HUES48 (cell line): ENCODE results near the gene AKT3.

Source experiments
- H3K27ac ChIP-seq: one replicate; pipeline ENCODE4 v1.7.0; 2013; ENCODE audit warnings: low read depth, low read length, inconsistent platforms
- H3K27me3 ChIP-seq: 2 replicates; pipeline ENCODE4 v1.6.1; 2013; ENCODE audit warnings: mild to moderate bottlenecking, low read length; ENCODE audit not compliant: control insufficient read depth, insufficient read depth
- H3K36me3 ChIP-seq: 2 replicates; pipeline ENCODE4 v1.6.1; 2013; ENCODE audit warnings: low read length; ENCODE audit not compliant: control insufficient read depth, insufficient read depth
- H3K4me1 ChIP-seq: 2 replicates; pipeline ENCODE4 v1.6.1; 2013; ENCODE audit warnings: mild to moderate bottlenecking, low read length; ENCODE audit not compliant: control insufficient read depth, insufficient read depth
- H3K4me3 ChIP-seq: 2 replicates; pipeline ENCODE4 v1.5.1; 2013; ENCODE audit warnings: mild to moderate bottlenecking, low read depth, low read length
- H3K9ac ChIP-seq: 2 replicates; pipeline ENCODE4 v1.6.1; 2013; ENCODE audit warnings: mild to moderate bottlenecking, low read depth, low read length, moderate library complexity
- H3K9me3 ChIP-seq: 2 replicates; pipeline ENCODE4 v1.6.1; 2013; ENCODE audit warnings: low read length; ENCODE audit not compliant: control insufficient read depth, insufficient read depth

AKT3 gene

DNA sequence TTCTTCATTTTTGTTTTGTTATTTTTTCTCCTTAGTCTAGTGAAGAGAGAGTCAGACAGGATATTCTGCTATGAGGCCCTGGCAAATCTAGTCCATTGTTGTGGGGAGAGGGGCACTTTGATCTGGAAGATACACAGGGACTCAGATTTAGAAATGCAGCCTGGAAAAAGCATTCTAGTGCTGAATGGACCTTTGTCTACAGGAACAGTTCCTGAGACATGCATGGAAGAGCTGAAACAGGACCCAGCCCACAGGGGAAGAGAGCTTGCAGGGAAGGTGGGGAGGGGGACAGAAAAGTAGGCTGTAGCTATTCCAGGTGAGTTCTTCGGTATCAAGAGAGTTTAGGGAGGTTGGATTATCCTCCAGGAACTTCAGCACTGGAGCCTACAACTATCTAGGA is 98.5 kb downstream of the AKT3 start:
- H3K9ac ChIP-seq, result no peak overlapping the region
- H3K36me3 ChIP-seq, result no peaks in the 10 kb centered on the region
- no peak overlapping the region for H3K27ac ChIP-seq
- peaks cover 31% of the 10 kb centered on the region for H3K4me1 ChIP-seq
- no peaks in the 10 kb centered on the region for H3K27me3 ChIP-seq
- H3K9me3 ChIP-seq, result no peaks in the 10 kb centered on the region
- H3K4me3 ChIP-seq, result no peak overlapping the region

DNA sequence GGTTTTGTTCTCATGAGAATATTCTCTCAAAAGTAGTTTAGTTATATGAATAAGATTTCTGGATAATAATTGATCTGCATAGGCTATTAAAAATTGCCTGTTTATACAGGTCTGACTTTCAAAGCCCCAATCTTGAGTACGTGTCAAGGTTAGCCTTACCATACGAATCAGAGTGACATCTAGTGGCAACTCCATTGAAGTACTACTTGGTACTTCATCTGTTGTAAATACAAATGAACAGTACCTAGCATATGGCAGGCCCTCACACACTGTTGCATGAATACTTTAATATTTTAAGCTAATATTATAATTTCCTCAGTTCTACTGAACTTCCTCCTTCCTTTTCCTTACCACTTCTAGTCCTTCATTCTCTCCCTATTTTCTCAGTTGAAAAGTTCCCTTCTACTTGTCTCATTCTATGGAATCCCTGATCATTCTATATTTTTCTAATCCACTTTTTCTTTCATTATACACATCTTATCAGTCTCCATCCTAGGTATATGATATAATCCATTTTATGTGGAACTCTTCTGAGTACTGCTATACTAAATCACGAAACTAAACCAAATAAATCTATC is 101.2 kb downstream of the AKT3 start:
- Histone ChIP-seq H3K36me3 (no peaks in the 10 kb centered on the region), H3K4me1 (peaks cover 37% of the 10 kb centered on the region), H3K9ac (no peak overlapping the region), H3K4me3 (no peak overlapping the region), H3K27me3 (no peaks in the 10 kb centered on the region), H3K9me3 (no peaks in the 10 kb centered on the region), H3K27ac (no peak overlapping the region)

DNA sequence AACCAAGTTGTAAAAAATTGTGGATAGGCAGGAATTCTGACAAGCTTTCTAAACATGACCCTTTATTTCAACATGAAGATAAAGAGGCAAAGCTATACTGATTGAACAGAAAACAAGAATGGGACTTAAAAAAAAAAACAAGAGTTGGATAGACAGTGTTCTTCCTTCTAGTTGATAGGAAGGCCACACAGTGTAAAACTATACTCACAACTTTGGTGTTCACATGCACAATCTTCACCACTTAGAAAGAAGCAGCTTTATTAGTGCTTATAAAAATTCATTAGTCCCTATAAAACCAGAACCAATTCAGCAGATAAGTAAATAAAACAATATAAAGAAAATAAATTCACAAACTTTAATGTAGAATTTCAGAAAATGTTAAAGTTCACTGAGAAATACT is 101.8 kb downstream of the AKT3 start:
- H3K4me3 ChIP-seq, result no peak overlapping the region
- H3K4me1 ChIP-seq, result peaks cover 37% of the 10 kb centered on the region
- H3K9ac ChIP-seq, result no peak overlapping the region
- no peaks in the 10 kb centered on the region for H3K9me3 ChIP-seq
- H3K27ac ChIP-seq, result no peak overlapping the region
- H3K36me3 ChIP-seq, result no peaks in the 10 kb centered on the region
- no peaks in the 10 kb centered on the region for H3K27me3 ChIP-seq

DNA sequence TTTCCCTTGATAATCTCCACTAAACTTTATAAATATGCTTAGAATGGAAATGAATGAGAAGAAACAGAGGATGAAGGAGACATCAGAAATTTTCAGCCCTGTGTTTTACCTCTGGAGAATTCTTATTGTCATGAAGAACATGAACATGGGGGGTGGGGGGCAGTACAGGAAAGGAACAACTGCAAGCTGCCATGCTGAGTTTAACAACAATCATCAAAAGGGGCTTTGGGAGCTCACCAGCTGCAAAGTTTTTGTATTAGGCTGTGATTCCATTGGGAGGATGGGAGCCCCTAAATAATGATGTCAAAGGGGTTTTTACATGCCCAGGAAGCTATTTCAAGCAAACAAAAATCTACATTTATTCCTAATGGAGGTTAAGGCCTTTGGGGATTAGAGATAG is 103.3 kb downstream of the AKT3 start:
- Histone ChIP-seq H3K36me3 (no peaks in the 10 kb centered on the region), H3K4me3 (peak overlapping the region; percentile 31; the same call in 1 of the 2 replicates), H3K4me1 (peaks cover 38% of the 10 kb centered on the region), H3K9ac (no peak overlapping the region), H3K9me3 (no peaks in the 10 kb centered on the region), H3K27ac (peak overlapping the region; percentile 80), H3K27me3 (no peaks in the 10 kb centered on the region)

DNA sequence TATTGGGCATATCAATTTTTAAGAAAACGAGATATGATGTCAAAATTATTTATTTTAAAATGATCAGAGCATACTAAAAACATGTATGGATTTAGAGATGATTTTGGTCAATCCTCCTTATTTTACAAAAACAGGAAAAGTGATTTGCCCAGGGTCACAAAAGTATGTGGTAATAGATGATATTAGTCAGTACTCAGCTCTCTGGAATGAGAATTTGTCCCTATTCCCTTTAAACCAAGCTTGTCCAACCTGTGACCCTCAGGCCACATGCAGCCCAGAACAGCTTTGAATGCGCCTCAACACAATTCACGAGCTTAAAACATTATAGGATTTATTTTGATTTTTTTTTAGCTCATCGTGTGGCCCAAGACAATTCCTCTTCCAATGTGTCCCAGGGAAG is 104.7 kb downstream of the AKT3 start:
- Histone ChIP-seq H3K9ac (no peak overlapping the region), H3K36me3 (no peaks in the 10 kb centered on the region), H3K4me3 (no peak overlapping the region), H3K27ac (no peak overlapping the region), H3K4me1 (peaks cover 48% of the 10 kb centered on the region), H3K27me3 (no peaks in the 10 kb centered on the region), H3K9me3 (no peaks in the 10 kb centered on the region)

DNA sequence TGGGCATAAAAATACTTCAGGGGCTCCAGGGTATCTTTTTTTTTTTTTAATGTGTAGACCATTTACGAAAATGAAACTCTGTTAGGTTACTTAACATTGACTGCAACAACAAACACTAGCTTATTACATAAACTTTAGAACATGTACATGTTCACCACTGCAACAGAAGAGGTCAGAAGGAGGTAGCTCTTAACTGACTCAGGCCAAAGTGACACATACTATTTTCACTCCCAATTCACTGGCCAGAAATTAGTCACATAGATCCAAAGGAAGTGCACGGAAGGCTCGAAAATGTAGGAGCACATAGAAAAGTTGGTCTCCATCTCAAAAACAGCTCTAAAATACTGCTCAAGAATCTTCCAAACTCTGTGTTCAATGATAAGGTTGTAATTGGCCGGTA is 107.2 kb downstream of the AKT3 start:
- Histone ChIP-seq H3K9ac (no peak overlapping the region), H3K27ac (no peak overlapping the region), H3K9me3 (no peaks in the 10 kb centered on the region), H3K27me3 (no peaks in the 10 kb centered on the region), H3K4me1 (peaks cover 66% of the 10 kb centered on the region), H3K36me3 (no peaks in the 10 kb centered on the region), H3K4me3 (no peak overlapping the region)

DNA sequence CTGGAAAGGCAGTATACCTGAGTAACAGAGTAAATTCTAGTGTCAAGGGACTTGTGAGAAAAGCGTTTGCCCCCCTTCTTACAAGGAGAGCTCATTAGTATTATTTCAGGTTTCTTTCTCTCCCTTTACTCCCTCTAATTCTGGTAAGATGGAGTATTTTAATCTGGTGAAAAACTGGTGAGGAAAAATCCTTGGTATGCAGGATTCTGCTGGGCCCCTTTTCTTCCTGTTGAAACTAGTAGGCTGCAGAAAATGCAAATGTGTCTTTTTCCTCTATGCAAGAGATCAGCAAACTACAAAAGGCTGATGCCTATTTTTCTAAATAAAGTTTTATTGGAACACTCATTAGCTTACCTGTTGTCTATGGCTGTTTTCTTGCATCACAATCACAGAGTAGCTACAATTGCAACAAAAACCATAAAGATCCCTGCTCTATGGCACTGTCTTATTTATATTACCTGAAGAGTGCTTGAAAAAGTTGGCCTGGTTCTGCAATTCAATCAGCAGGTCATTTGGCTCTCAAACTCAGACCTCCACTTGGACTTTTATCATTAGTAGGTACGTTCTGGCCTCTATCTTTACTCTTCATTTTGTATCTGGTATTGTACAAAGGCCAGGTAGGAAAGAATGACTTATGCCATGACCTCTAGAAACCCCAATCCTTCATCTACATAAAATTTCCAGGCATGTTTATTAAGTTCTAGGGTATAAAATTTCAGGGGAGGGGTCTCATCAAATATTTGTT is 109.6 kb downstream of the AKT3 start:
- H3K9ac ChIP-seq, result peak overlapping the region; percentile 13; the same call in 1 of the 2 replicates
- H3K36me3 ChIP-seq, result no peaks in the 10 kb centered on the region
- H3K27ac ChIP-seq, result peak overlapping the region; percentile 85
- H3K4me1 ChIP-seq, result peaks cover 66% of the 10 kb centered on the region
- 0 out of 2 replicates have a peak overlapping the region, but pooled peaks have one; percentile 3 for H3K4me3 ChIP-seq
- no peaks in the 10 kb centered on the region for H3K27me3 ChIP-seq
- no peaks in the 10 kb centered on the region for H3K9me3 ChIP-seq

DNA sequence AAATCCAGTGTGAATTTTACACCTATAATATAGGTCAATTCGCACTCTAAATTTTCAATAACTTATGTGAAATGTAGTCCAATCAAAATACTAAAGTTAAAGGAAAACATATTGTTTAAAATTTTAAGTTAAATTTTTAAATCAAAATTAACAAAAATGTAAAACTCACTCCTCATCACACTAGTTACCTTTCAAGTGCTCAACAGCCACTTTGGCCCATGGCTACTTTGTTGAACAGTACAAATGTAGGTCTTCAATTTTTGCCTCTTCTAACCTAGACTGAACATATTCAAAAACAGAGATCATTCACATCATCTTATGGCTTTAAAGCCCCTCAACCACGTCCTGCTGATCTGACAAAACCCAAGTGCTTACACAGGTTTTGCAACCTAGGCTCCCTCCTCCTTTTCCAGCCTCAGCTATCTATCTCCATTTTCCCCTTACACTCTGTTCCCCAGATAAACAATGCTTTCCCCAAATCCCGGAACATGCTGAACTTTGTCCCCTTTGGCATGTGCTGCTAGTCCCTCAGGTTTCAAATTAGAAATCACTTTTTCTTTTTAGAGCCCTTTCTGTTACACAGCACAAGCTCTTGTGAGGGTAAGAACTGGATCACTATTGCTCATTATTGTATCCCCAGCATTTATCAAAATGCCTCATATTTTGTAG is 110.6 kb downstream of the AKT3 start:
- H3K4me3 ChIP-seq, result no peak overlapping the region
- H3K36me3 ChIP-seq, result no peaks in the 10 kb centered on the region
- H3K27me3 ChIP-seq, result no peaks in the 10 kb centered on the region
- no peaks in the 10 kb centered on the region for H3K9me3 ChIP-seq
- peak overlapping the region; percentile 85 for H3K27ac ChIP-seq
- H3K9ac ChIP-seq, result 0 out of 2 replicates have a peak overlapping the region, but pooled peaks have one; percentile 13
- peaks cover 67% of the 10 kb centered on the region for H3K4me1 ChIP-seq

DNA sequence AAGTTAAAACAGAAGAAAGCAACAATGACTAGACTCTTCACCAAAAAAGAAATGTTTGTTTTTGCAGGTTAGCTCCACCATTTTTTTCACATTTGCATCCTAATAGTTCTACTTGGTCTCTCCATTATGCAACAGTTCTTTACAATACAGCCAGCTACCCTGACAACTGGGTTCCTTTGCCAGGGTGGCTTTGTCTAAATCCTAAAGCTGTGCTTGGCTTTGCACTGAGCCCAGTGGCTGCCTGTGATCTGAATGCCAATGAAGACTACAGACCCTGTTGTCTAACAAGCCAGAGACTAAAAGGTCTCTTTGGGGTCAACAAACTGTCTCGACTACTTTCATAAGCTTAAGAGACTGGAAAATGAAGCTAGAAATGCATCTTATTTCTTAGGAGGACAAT is 112.0 kb downstream of the AKT3 start:
- Histone ChIP-seq H3K27ac (peak overlapping the region; percentile 74), H3K9me3 (no peaks in the 10 kb centered on the region), H3K4me3 (peak overlapping the region; percentile 9; the same call in 1 of the 2 replicates), H3K4me1 (peaks cover 69% of the 10 kb centered on the region), H3K9ac (no peak overlapping the region), H3K36me3 (no peaks in the 10 kb centered on the region), H3K27me3 (no peaks in the 10 kb centered on the region)

DNA sequence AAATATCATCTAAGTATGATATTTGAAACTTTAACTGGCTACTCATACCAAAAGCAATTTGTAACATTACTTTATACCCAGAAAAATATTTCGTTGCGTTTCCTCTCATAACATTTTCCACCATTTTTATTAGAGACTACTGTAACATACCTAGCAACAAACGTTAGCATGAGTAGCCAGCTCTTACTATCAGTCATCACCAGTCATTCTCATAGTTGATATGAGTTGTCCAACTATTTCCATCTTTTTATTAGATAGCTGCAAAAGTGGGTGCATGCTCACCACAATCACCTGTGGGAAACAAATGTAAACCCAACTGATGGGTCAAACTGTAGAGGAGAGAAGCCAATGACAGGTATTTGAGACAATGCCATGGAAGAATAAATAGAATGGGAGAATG is 114.6 kb downstream of the AKT3 start:
- Histone ChIP-seq H3K4me3 (no peak overlapping the region), H3K9ac (no peak overlapping the region), H3K36me3 (no peaks in the 10 kb centered on the region), H3K9me3 (peaks cover under 1% of the 10 kb centered on the region; the same call in 1 of the 2 replicates), H3K27ac (no peak overlapping the region), H3K27me3 (no peaks in the 10 kb centered on the region), H3K4me1 (peaks cover 72% of the 10 kb centered on the region)

DNA sequence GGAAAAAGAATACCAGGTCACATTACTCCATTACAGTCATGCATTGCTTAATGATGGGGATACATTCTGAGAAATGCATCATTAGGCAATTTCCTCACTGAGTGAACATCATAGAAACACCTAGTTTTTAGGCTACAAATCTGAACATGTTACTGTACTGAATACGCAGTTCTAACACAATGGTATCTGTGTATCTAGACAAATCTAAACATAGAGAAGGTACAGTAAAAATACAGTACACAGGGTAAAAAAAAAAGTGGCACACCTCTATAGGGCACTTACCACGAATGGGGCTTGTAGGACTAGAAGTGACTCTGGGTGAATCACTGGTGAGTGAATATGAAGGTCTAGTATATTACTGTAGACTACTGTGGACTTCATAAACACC is 115.7 kb downstream of the AKT3 start:
- Histone ChIP-seq H3K4me3 (no peak overlapping the region), H3K9ac (no peak overlapping the region), H3K27ac (no peak overlapping the region), H3K27me3 (no peaks in the 10 kb centered on the region), H3K4me1 (peaks cover 63% of the 10 kb centered on the region), H3K9me3 (peaks cover 6% of the 10 kb centered on the region), H3K36me3 (no peaks in the 10 kb centered on the region)
